ENCODE data around the gene BMPR1B. TPM values are rescaled to one million over a fixed set of nuclear protein-coding genes. Genes with fewer than 3 reads are reported as not detected.
"Not testable (repeated sequence)": the region's sequence is repeated elsewhere in the genome, so short reads cannot be mapped to it uniquely, and the experiment has no call there.

BMPR1B gene
- total RNA-seq, 4 donors from 2014 or later = 10.5 to 40.9 (median 20.3) TPM

DNA sequence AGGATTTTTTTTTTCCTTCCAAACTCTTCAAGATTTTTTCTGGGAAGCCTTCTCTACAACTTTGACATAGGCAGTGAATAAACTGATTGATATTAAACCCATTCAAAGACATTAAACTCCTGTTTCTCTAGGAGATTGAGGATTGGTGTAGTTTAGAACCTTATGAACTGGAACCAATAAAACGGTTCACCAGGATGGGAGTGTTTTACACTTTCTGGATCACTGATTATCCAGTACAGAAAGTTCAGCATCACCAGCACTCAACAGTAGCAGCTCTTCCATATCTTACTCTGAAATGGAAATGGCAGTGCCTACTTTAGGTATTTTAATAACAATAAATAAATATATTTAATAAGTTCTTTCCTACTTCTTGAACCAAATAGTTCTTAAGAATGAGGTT is 76.7 kb downstream of the BMPR1B start:
- 82 to 100% methylated on average over 1 of the region's 1 CpG for WGBS, 2 donors (ENCODE audit: low coverage in 1 of 2)
- H3K9me3 ChIP-seq = no peaks in the 10 kb centered on the region
- no peaks in the 10 kb centered on the region for H3K36me3 ChIP-seq
- TF ChIP-seq POLR2AphosphoS5 (IDR thresholded peaks at IDR 0.05) = no peak
- TF ChIP-seq POLR2A (IDR thresholded peaks at IDR 0.05) = no peak
- no peak for TF ChIP-seq CTCF (IDR thresholded peaks at IDR 0.05)
- TF ChIP-seq EP300 (IDR thresholded peaks at IDR 0.05) = no peak
- H3K27me3 ChIP-seq = no peaks in the 10 kb centered on the region
- H3K4me3 ChIP-seq = no peak overlapping the region
- no peak for ATAC-seq
- no peak overlapping the region for H3K27ac ChIP-seq
- no peaks in the 10 kb centered on the region for H3K4me1 ChIP-seq

GRCh38 chr4:94841166-94841863 is 83.6 kb downstream of the BMPR1B start:
- 94 to 100% methylated on average over 2 to 18 of the region's 29 CpGs for WGBS, 2 donors (ENCODE audit: low coverage in 1 of 2)
- H3K4me1 ChIP-seq, H3K27ac ChIP-seq, H3K9me3 ChIP-seq, H3K36me3 ChIP-seq, ATAC-seq, H3K27me3 ChIP-seq, H3K4me3 ChIP-seq: not testable (repeated sequence)

GRCh38 chr4:94841864-94842221 is 84.1 kb downstream of the BMPR1B start:
- Histone ChIP-seq H3K36me3 (no peaks in the 10 kb centered on the region), H3K9me3 (no peaks in the 10 kb centered on the region), H3K27ac (no peak overlapping the region), H3K4me1 (no peaks in the 10 kb centered on the region), H3K4me3 (no peak overlapping the region), H3K27me3 (no peaks in the 10 kb centered on the region)
- no peak for ATAC-seq
- WGBS, 2 donors (ENCODE audit: low coverage in 1 of 2) = 42 to 47% methylated on average over 3 of the region's 3 CpGs
- no peak for TF ChIP-seq CTCF (IDR thresholded peaks at IDR 0.05)
- no peak for TF ChIP-seq EP300 (IDR thresholded peaks at IDR 0.05)
- TF ChIP-seq POLR2AphosphoS5 (IDR thresholded peaks at IDR 0.05) = no peak
- TF ChIP-seq POLR2A (IDR thresholded peaks at IDR 0.05) = no peak

DNA sequence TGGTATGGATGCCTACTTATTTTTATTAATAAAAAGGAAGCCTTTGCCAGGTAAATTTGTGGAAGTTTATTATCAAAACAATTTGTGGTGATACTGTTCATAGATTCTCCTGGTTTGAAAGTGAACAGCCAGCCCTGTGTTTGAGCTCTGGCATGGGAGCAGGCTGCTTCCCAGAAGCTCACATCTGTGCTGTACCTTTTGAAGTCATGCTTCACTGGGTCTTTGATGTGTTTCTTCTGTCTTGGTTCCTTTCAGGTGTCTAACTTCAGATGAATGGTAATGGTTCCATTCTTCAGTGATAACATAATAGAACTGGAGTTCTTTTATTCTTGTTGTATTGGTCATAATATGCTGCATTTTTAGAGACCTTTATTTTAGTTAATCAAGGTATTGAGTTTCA is 85.5 kb downstream of the BMPR1B start:
- H3K4me3 ChIP-seq = no peak overlapping the region

DNA sequence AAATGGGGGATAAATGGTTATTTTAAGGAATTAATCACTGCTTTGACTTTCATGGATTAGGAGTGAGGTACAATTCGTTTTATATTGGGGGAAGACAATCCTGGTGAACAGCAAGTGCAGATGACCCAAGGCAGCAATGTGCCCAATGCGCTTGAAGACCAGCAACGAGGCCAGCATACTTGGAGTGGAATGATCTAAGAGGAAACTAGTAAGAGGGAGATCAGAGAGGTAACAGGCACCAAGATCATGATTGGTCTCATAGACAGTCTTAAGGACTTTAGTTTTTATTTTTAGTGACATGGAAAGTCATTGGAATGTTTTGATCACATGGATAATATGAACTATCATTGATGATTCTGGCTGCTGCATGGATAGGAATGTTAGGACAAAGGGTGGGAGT is 90.6 kb downstream of the BMPR1B start:
- Histone ChIP-seq H3K4me3 (no peak overlapping the region), H3K4me1 (no peaks in the 10 kb centered on the region), H3K27ac (no peak overlapping the region), H3K27me3 (no peaks in the 10 kb centered on the region), H3K36me3 (no peaks in the 10 kb centered on the region), H3K9me3 (no peaks in the 10 kb centered on the region)
- TF ChIP-seq EP300 (IDR thresholded peaks at IDR 0.05) (no peak), POLR2A (IDR thresholded peaks at IDR 0.05) (no peak), CTCF (IDR thresholded peaks at IDR 0.05) (no peak), POLR2AphosphoS5 (IDR thresholded peaks at IDR 0.05) (no peak)
- no peak for ATAC-seq
- WGBS, 2 donors (ENCODE audit: low coverage in 1 of 2) = 80 to 90% methylated on average over 1 to 3 of the region's 3 CpGs

More for the DNA sequence above, 85.5 kb downstream of the BMPR1B start:
- ATAC-seq = no peak
- Histone ChIP-seq H3K27me3 (no peaks in the 10 kb centered on the region), H3K27ac (no peak overlapping the region), H3K9me3 (no peaks in the 10 kb centered on the region), H3K4me1 (no peaks in the 10 kb centered on the region), H3K36me3 (no peaks in the 10 kb centered on the region)
- TF ChIP-seq POLR2A (IDR thresholded peaks at IDR 0.05) (no peak), CTCF (IDR thresholded peaks at IDR 0.05) (no peak), EP300 (IDR thresholded peaks at IDR 0.05) (no peak), POLR2AphosphoS5 (IDR thresholded peaks at IDR 0.05) (no peak)

All from gastroesophageal sphincter (tissue), 4 donors.